HepG2 (cell line): ENCODE measurements around the gene ZNF628. TPM values are rescaled to one million over a fixed set of nuclear protein-coding genes. Genes with fewer than 3 reads are reported as not detected.

Experiments used
- ARNTL ChIP-seq: sonication (generic); formaldehyde crosslinking; IDR thresholded peaks from 2 replicates; pipeline ENCODE4 v1.4.0; 2020; ENCODE audit warnings: mild to moderate bottlenecking, missing genetic modification reagents
- ATF3 ChIP-seq: sonication (generic); formaldehyde crosslinking; IDR thresholded peaks from 2 replicates; pipeline ENCODE4 v1.4.0; 2020; ENCODE audit warnings: missing genetic modification reagents
- CBX5 ChIP-seq: sonication (generic); formaldehyde crosslinking; IDR thresholded peaks from 2 replicates; pipeline ENCODE4 v1.4.0; 2020; ENCODE audit warnings: missing genetic modification reagents, borderline replicate concordance
- ELK4 ChIP-seq: sonication (generic); formaldehyde crosslinking; IDR thresholded peaks from 2 replicates; pipeline ENCODE4 v1.9.0; 2021; ENCODE audit warnings: missing genetic modification reagents, borderline replicate concordance
- HOXD1 ChIP-seq: sonication (generic); formaldehyde crosslinking; IDR thresholded peaks from 2 replicates; pipeline ENCODE4 v1.5.0; 2020; ENCODE audit warnings: missing genetic modification reagents
- IKZF4 ChIP-seq: sonication (generic); formaldehyde crosslinking; IDR thresholded peaks from 2 replicates; pipeline ENCODE4 v1.5.1; 2020; ENCODE audit warnings: borderline replicate concordance, mild to moderate bottlenecking, low read depth, missing genetic modification reagents; ENCODE audit errors: not compliant biosample characterization
- KLF16 ChIP-seq, 2 experiments: sonication (generic) in 1 of 2; formaldehyde crosslinking in 1 of 2; IDR thresholded peaks; 2 replicates each; pipeline versions ENCODE4 v1.6.1 to v1.8.0; 2016 to 2023; ENCODE audit warnings: missing genetic modification reagents in 2 of 2, missing compliant biosample characterization in 1 of 2
- KMT2B ChIP-seq: IDR thresholded peaks from 2 replicates; pipeline ENCODE4 v1.6.1; 2016; ENCODE audit warnings: missing genetic modification reagents, missing compliant biosample characterization
- MIXL1 ChIP-seq: IDR thresholded peaks from 2 replicates; pipeline ENCODE4 v1.6.1; 2016
- MTA1 ChIP-seq: sonication (generic); formaldehyde crosslinking; IDR thresholded peaks from 2 replicates; pipeline ENCODE4 v1.4.0; 2020; ENCODE audit warnings: missing genetic modification reagents, mild to moderate bottlenecking, borderline replicate concordance
- MYPOP ChIP-seq: sonication (generic); formaldehyde crosslinking; IDR thresholded peaks from 2 replicates; pipeline ENCODE4 v1.8.1; 2023; ENCODE audit warnings: mild to moderate bottlenecking, moderate library complexity, missing genetic modification reagents
- POGK ChIP-seq: sonication (generic); formaldehyde crosslinking; conservative IDR thresholded peaks from 2 replicates; pipeline ENCODE4 v1.8.0; 2022; ENCODE audit warnings: mild to moderate bottlenecking, moderate library complexity, missing genetic modification reagents
- PRDM10 ChIP-seq: sonication (generic); formaldehyde crosslinking; IDR thresholded peaks from 2 replicates; pipeline ENCODE4 v1.4.0; 2020; ENCODE audit warnings: low read depth, missing genetic modification reagents
- RXRA ChIP-seq: sonication (generic); formaldehyde crosslinking; IDR thresholded peaks from 2 replicates; pipeline ENCODE4 v1.5.1; 2020; ENCODE audit warnings: missing genetic modification reagents
- TBX2 ChIP-seq: sonication (generic); formaldehyde crosslinking; IDR thresholded peaks from 2 replicates; pipeline ENCODE4 v1.5.0; 2020; ENCODE audit warnings: missing genetic modification reagents, mild to moderate bottlenecking, borderline replicate concordance
- ZBTB20 ChIP-seq: sonication (generic); formaldehyde crosslinking; IDR thresholded peaks from 2 replicates; pipeline ENCODE4 v1.8.1; 2023; ENCODE audit warnings: missing genetic modification reagents, low read depth, mild to moderate bottlenecking, borderline replicate concordance
- ZNF235 ChIP-seq: sonication (generic); formaldehyde crosslinking; IDR thresholded peaks from 2 replicates; pipeline ENCODE4 v1.8.1; 2023; ENCODE audit warnings: mild to moderate bottlenecking, missing genetic modification reagents, borderline replicate concordance
- ZNF564 ChIP-seq: sonication (generic); formaldehyde crosslinking; IDR thresholded peaks from 2 replicates; pipeline ENCODE4 v1.8.1; 2023; ENCODE audit warnings: mild to moderate bottlenecking, missing genetic modification reagents
- ZNF788 ChIP-seq: sonication (generic); formaldehyde crosslinking; IDR thresholded peaks from 2 replicates; pipeline ENCODE4 v1.5.0; 2020; ENCODE audit warnings: mild to moderate bottlenecking, missing genetic modification reagents, borderline replicate concordance
- ZNF839 ChIP-seq: sonication (generic); formaldehyde crosslinking; IDR thresholded peaks from 2 replicates; pipeline ENCODE4 v1.4.0; 2020; ENCODE audit warnings: missing genetic modification reagents, mild to moderate bottlenecking, borderline replicate concordance
- ZSCAN21 ChIP-seq: sonication (generic); formaldehyde crosslinking; IDR thresholded peaks from 2 replicates; pipeline ENCODE4 v1.8.0; 2022; ENCODE audit warnings: mild to moderate bottlenecking, missing genetic modification reagents, moderate library complexity, borderline replicate concordance
- polyA plus RNA-seq, 8 experiments: library from polyadenylated mRNA; depleted of rRNA in 3 of 8; stranded (reverse) in 7 of 8; unstranded in 1 of 8; fragments of >200 nt; fragmentation: Illumina TruSeq in 4 of 8; extraction: Trizol in 4 of 8; gene quantifications; 2 replicates each; pipeline versions ENCODE4 v1.2.1 to v1.2.3, GENCODE V29; 2011 to 2016; ENCODE audit warnings: low read depth in 4 of 8, missing spikeins in 1 of 8, mixed read lengths in 1 of 8; ENCODE audit not compliant: insufficient read depth in 1 of 8
- total RNA-seq, 5 experiments: library from RNA; depleted of rRNA; stranded (reverse); fragments of >200 nt; fragmentation: Illumina TruSeq; extraction: Trizol; gene quantifications; 2 replicates each; pipeline ENCODE4 v1.2.3, GENCODE V29; 2016; ENCODE audit warnings: low read depth in 1 of 5

ZNF628 gene
- total and polyA plus RNA-seq, 2 of the 13 experiments (the other 11 are each of a cell fraction or from before 2014, with no cell fraction given), result 0.54 to 1.2 TPM

GRCh38 chr19:55437410-55437809 is 39.0 kb upstream of the ZNF628 start (continued):
- TF ChIP-seq PRDM10, result peak; percentile 31; the same call in 1 of the 2 replicates
- peak; percentile 39; the same call in 1 of the 2 replicates for TF ChIP-seq ZBTB20 (CRISPR knock-in tag)
- peak in 1 of 2 experiments; percentile 89; a peak in 2 of 4 replicates for TF ChIP-seq KLF16 (CRISPR knock-in tag; IDR thresholded peaks at IDR 0.05)
- no peak for TF ChIP-seq ZNF235 (CRISPR knock-in tag)
- 0 out of 2 replicates have a peak, but pooled peaks have one; percentile 48 for TF ChIP-seq ARNTL (CRISPR knock-in tag)
- peak; percentile 50; the same call in 1 of the 2 replicates for TF ChIP-seq MIXL1 (CRISPR knock-in tag)
- TF ChIP-seq ZSCAN21 (CRISPR knock-in tag), result 0 out of 2 replicates have a peak, but pooled peaks have one; percentile 72
- TF ChIP-seq ZNF564 (CRISPR knock-in tag), result peak; percentile 41; the same call in 1 of the 2 replicates
- peak; percentile 36; the same call in 1 of the 2 replicates for TF ChIP-seq ATF3 (CRISPR knock-in tag)
- TF ChIP-seq ZNF788 (CRISPR knock-in tag), result no peak
- TF ChIP-seq KMT2B (CRISPR knock-in tag), result 0 out of 2 replicates have a peak, but pooled peaks have one; percentile 34
- no peak for TF ChIP-seq CBX5 (CRISPR knock-in tag)
- no peak for TF ChIP-seq ZNF839 (CRISPR knock-in tag)
- TF ChIP-seq TBX2 (CRISPR knock-in tag), result peak; percentile 43; the same call in 1 of the 2 replicates
- 0 out of 2 replicates have a peak, but pooled peaks have one; percentile 36 for TF ChIP-seq MYPOP
- no peak for TF ChIP-seq RXRA (CRISPR knock-in tag)
- peak; percentile 49 for TF ChIP-seq IKZF4 (CRISPR knock-in tag)
- no peak for TF ChIP-seq ELK4
- TF ChIP-seq POGK, result peak; percentile 57; the same call in 1 of the 2 replicates
- TF ChIP-seq MTA1, result no peak
- TF ChIP-seq HOXD1 (CRISPR knock-in tag), result 0 out of 2 replicates have a peak, but pooled peaks have one; percentile 40
